ENCODE measurements around the gene JUNB.
"Not testable (repeated sequence)": the region's sequence is repeated elsewhere in the genome, so short reads cannot be mapped to it uniquely, and the experiment has no call there.

The JUNB gene

DNA sequence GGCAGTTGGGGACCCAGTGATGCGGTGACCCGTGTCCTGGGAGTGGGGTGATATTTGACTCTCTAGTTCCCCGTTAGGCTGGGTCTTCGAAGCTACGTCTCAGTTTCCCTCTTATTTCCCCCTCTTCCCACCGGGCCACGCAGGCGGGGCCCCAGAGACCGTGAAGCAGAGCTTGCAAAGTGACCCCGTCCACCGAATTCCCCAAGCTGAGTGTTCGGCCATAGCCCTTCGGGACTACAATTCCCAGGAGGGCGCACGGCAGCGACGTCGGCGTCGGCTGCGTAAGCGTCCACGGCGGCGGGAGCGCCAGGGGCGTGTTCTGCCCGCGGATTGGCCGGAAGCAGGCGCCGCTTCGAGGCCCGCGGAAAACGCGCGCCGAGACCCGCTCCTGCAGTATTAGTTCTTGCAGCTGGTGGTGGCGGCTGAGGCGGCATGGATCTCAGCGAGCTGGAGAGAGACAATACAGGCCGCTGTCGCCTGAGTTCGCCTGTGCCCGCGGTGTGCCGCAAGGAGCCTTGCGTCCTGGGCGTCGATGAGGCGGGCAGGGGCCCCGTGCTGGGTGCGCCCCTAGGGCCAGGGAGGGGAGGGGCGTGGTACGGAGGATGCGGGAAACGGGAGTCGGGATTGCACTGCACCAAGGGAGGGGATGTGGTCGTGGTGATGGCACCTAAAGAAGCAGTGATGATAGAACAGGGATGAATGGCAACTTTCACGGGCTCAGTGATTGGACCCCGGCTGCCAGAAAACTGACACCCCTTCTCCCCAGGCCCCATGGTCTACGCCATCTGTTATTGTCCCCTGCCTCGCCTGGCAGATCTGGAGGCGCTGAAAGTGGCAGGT, 15.2 kb downstream of the JUNB start, which contains the start of gene RNASEH2A:
TSS of gene RNASEH2A (plus strand) at position 343 of the 840 bp plus-strand sequence. CDS start at position 433, 90 bp downstream.
- DNase-seq = peak; percentile 58

DNA sequence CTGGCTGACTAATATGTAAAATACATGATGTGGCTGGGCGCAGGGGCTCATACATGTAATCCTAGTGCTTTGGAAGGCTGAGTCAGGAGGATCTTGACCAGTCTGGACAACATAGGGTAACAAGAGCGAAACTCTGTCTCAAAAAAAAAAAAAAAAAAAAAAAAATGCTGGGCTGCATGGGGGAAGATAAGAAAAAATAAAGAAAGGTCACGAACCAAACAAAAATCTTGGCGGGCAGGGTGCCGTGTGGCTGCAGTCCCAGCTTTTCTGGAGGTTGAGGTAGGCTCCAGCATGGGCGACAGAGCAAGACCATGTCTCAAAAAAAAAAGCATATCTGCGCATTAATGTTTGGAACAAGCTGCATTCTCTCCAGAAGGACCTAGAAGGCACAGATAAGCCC, 23.8 kb downstream of the JUNB start:
- no peak for DNase-seq

- not testable (repeated sequence) for DNase-seq
Observed at GRCh38 chr19:12817188-12817587, 25.9 kb downstream of the JUNB start.

GRCh38 chr19:12817810-12818209, 26.5 kb downstream of the JUNB start:
- not testable (repeated sequence) for DNase-seq

- no peak for DNase-seq
Observed at GRCh38 chr19:12821761-12822160, 30.5 kb downstream of the JUNB start.

- no peak for DNase-seq
Observed at GRCh38 chr19:12825254-12826131, 34.2 kb downstream of the JUNB start.

DNA sequence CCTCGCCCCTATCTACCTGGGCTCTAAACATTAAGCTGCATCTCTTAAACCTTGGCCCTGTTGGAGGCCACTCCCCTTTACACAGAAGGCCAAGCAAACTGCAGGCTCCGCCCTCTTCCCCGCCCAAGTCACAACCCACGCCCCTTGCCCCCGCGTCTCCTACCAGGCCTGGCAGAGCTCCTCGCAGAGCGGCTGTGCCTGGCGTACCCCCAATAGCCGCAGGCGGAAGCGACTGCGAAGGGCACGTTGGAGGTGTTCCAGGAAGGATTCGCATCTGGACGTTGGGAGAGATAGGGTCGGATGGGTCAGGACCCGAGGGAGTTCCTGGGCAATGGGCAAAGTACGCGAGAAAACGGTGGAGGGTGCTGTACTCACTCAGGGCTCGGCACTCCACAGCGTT, 37.2 kb downstream of the JUNB start:
- DNase-seq = no peak

DNA sequence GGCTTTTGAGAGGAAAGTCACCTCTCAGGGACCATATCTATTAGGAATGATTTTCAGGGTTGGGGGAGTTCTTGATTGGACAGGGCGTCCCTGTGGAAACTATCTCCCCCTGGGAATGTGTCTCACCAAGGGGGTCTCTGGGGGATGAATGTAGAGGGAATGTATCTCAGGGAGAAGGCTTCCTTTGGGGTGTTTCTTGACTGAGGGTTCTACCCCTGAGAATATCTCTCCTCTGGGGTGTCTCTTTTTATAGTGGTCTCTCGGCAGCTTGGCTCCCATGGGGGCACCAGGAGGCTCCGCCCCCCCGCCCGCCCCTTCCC, 42.1 kb downstream of the JUNB start:
- DNase-seq = no peak

- DNase-seq = no peak
Observed at GRCh38 chr19:12833738-12834565, 42.7 kb downstream of the JUNB start.

- no peak for DNase-seq
Observed at GRCh38 chr19:12834566-12834943, 43.3 kb downstream of the JUNB start, which contains the start of gene RTBDN. RTBDN (minus strand) TSS chr19:12834579; CDS start chr19:12829979, 4,600 bp downstream.

GRCh38 chr19:12834976-12835757, 43.9 kb downstream of the JUNB start:
- DNase-seq = no peak

GRCh38 chr19:12836529-12836863, 45.2 kb downstream of the JUNB start:
- no peak for DNase-seq

DNA sequence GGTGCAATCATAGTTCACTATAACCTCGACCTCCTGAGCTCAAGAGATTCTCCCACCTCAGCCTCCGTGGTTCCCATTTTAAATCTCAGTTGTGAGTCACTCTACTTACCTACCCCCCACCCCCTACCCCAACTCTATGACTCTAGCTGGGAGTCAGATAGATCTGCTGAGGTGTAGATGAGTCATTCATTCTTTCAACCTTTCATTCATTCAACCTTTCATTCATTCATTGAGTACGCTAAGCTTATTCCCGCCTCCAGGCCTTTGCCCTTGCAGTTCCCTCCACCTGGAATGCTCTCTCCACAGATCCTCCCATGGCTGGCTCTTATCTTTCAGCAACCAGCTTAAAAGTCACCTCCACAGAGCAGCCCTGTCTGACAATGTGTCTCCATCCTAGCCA, 45.9 kb downstream of the JUNB start:
- DNase-seq = no peak

DNA sequence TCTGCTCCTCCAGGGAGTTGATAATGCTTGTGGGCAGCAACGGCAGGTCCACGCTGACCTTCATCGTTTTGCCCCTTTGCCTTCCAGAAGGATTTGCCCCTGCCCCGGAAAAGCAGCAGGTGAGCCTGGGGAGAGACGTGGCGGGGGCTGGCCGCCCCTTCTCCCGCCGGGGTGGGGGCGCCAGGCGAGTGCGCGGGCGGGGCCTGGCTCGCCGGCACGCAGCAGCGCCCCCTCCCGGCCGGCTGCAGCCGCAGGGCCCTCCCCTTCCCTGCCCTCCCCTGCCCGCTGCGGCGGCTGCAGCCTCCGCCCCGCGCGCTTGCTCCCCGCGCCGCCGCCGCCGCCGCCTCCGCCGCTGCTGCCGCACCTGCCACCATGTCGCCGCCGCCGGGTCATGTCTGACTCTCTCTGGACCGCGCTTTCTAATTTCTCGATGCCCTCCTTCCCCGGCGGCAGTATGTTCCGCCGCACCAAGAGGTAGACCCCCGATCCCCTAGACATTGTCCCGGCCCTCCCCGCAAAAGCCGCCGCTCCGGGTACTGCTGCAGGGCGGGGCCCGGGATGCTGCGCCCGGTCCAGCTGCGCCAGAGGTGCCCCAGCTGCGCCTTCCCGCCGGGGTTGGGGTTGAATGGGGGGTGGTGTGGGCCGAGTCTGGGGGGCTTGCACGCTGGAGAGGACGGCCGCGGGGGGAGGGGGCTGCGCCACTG, 47.0 kb downstream of the JUNB start, which contains the start of gene MAST1:
TSS of gene MAST1 (plus strand) at position 334 of the 704 bp plus-strand sequence. CDS start at position 392, 58 bp downstream.
- DNase-seq = no peak

DNA sequence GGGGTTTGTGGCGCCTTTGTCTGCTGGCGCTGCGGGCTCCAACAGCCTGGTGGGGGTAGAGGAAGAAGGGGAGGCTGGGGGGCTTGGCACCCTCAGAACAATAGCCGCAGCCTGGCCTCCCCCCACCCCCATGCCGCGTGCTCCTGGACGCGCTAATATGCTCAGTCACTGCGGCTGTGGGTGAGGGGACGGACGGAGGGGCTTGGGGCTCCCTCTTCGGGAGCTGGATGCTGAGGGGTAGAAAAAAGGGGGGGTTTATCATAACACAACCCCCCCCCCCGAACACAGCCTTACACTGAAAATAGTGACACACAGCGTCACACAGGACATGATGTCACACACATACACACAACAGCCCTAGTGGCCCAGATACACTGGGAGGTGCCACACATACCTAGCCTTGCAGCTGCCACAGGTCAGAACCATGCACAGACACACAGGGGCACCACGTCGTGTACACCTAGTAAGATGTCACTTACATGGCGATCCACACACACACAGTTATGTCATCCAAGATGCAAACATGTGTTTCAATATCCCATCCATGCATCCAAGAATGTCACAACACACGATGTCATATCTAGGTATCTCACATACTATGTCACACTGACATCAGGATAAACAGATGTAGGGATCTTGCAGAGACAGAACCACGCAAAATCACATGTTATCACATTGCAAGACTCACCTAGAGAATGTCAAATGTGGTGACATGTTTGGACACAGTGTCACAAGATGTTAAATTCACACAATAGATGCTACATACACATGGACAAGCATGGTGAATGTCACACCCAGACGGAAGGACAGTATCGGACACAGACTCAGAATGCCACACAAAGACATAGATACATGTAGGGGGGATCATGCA, 47.8 kb downstream of the JUNB start:
- no peak for DNase-seq

GRCh38 chr19:12840091-12841079, 49.1 kb downstream of the JUNB start:
- DNase-seq = peak; percentile 15

DNA sequence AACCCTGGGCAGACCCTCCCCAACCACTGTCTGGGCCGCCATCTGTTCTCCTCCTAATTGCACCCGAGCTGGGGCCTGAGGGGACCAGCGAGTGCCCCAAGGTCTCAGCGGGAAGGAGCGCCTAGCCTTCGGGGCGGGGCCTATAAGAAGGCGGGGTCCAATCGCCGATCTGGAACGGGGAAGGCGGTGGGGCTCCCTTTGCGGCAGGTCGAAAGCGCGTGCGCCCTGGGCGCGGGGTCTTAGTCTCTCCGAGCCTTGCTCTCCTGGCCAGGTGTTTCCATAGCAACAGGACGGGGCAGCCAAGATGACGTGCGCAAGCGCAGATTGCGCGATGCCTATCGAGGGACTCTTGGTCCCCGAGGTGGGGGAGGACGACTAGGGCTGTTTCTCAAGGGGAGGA, 49.8 kb downstream of the JUNB start:
- no peak for DNase-seq

GRCh38 chr19:12842511-12842910, 51.2 kb downstream of the JUNB start:
- no peak for DNase-seq

All from amniotic stem cell (primary cell).